Small intestine (tissue), 7 donors: Measurements from ENCODE around the gene MFAP3L. TPM values are rescaled to one million over a fixed set of nuclear protein-coding genes. Genes with fewer than 3 reads are reported as not detected.

Experiments used
- DNase-seq, 2 donors: peaks; one replicate each; pipeline versions ENCODE4 v3.0.0 to v3.0.0-alpha.2; 2013
- FAIRE-seq: peaks from 2 replicates; lab custom pipeline; 2012; peaks lifted over from hg19 to GRCh38; lab: Jason Lieb, UNC
- H3K27ac ChIP-seq, 3 donors: one replicate each; pipeline ENCODE4 v1.5.1; 2013; ENCODE audit warnings: low read length in 2 of 3, mild to moderate bottlenecking in 2 of 3, control low read depth in 1 of 3, inconsistent platforms in 1 of 3, low read depth in 1 of 3, moderate library complexity in 1 of 3
- H3K27me3 ChIP-seq, 3 donors: one replicate each; pipeline ENCODE4 v1.6.1; 2013; ENCODE audit warnings: low read length in 3 of 3, inconsistent platforms in 1 of 3; ENCODE audit not compliant: control insufficient read depth in 3 of 3, insufficient read depth in 3 of 3
- H3K36me3 ChIP-seq, 3 donors: one replicate each; pipeline ENCODE4 v1.6.1; 2013; ENCODE audit warnings: low read length in 3 of 3, inconsistent platforms in 1 of 3, low read depth in 1 of 3, mild to moderate bottlenecking in 1 of 3, moderate library complexity in 1 of 3; ENCODE audit not compliant: control insufficient read depth in 3 of 3, insufficient read depth in 2 of 3
- H3K4me1 ChIP-seq, 3 donors: one replicate each; pipeline ENCODE4 v1.6.1; 2013; ENCODE audit warnings: low read length in 2 of 3, inconsistent platforms in 1 of 3, low read depth in 1 of 3, mild to moderate bottlenecking in 1 of 3, moderate library complexity in 1 of 3; ENCODE audit not compliant: control insufficient read depth in 3 of 3, insufficient read depth in 2 of 3
- H3K4me3 ChIP-seq, 3 donors: one replicate each; pipeline ENCODE4 v1.5.1; 2013; ENCODE audit warnings: low read length in 3 of 3, control low read depth in 1 of 3, inconsistent platforms in 1 of 3, low read depth in 1 of 3, mild to moderate bottlenecking in 1 of 3, moderate library complexity in 1 of 3
- H3K9me3 ChIP-seq, 2 donors: one replicate each; pipeline ENCODE4 v1.6.1; 2013; ENCODE audit warnings: low read depth in 1 of 2, low read length in 1 of 2; ENCODE audit not compliant: control insufficient read depth in 2 of 2, insufficient read depth in 1 of 2
- WGBS, 3 donors: extraction: QIAGEN DNeasy Blood & Tissue Kit; methylation state at CpG; one replicate each; pipeline ENCODE4 v1.1.7; 2013; 5-methylcytosine and 5-hydroxymethylcytosine counted together
- polyA plus RNA-seq, 4 donors: library from polyadenylated mRNA; stranded (reverse) in 3 of 4; unstranded in 1 of 4; fragments of 200-250 nt in 3 of 4; fragments of 120-200 nt in 1 of 4; gene quantifications; one replicate each; pipeline versions ENCODE4 v1.2.1 to v1.2.3, GENCODE V29; 2013
- donor health status: healthy with polysubstance abuse.
- donor health status: control.
- donor health status: control.
- donor health status: Bipolar disorder and iron deficiency.
- donor health status: healthy.

MFAP3L gene
- polyA plus RNA-seq, 4 donors: under 0.01 to 2.7 (median 0.61) TPM

- no peaks in the 10 kb centered on the region for H3K27me3 ChIP-seq
- H3K4me3 ChIP-seq: no peak overlapping the region
- peaks cover 0 to 3% of the 10 kb centered on the region in 2 donors for H3K9me3 ChIP-seq
- FAIRE-seq (no peak), DNase-seq (no peak)
- no peak overlapping the region for H3K27ac ChIP-seq
- H3K4me1 ChIP-seq: no peaks in the 10 kb centered on the region
- 57 to 65% (median 60%) methylated on average over 6 of the region's 6 CpGs for WGBS, 3 donors
- no peaks in the 10 kb centered on the region for H3K36me3 ChIP-seq
These were observed 11.7 kb downstream of the MFAP3L start for GRCh38 chr4:170014359-170015011.

- H3K36me3 ChIP-seq: no peaks in the 10 kb centered on the region
- no peaks in the 10 kb centered on the region for H3K27me3 ChIP-seq
- 88 to 96% (median 91%) methylated on average over 2 of the region's 2 CpGs for WGBS, 3 donors
- no peak overlapping the region for H3K27ac ChIP-seq
- no peak overlapping the region for H3K4me3 ChIP-seq
- no peak for FAIRE-seq
- H3K9me3 ChIP-seq: peaks cover 0 to 3% of the 10 kb centered on the region in 2 donors
- no peaks in the 10 kb centered on the region for H3K4me1 ChIP-seq
- DNase-seq: no peak
These were observed 13.6 kb downstream of the MFAP3L start for GRCh38 chr4:170012629-170012958.

GRCh38 chr4:170011921-170012628 lies 14.1 kb downstream of the MFAP3L start:
- H3K4me1 ChIP-seq: no peaks in the 10 kb centered on the region
- peaks cover 0 to 3% of the 10 kb centered on the region in 2 donors for H3K9me3 ChIP-seq
- no peak overlapping the region for H3K4me3 ChIP-seq
- FAIRE-seq (no peak), DNase-seq (no peak)
- WGBS, 3 donors: 69 to 82% (median 73%) methylated on average over 7 of the region's 7 CpGs
- no peaks in the 10 kb centered on the region for H3K36me3 ChIP-seq
- H3K27me3 ChIP-seq: no peaks in the 10 kb centered on the region
- no peak overlapping the region for H3K27ac ChIP-seq

- H3K27me3 ChIP-seq: no peaks in the 10 kb centered on the region
- no peak for FAIRE-seq
- no peaks in the 10 kb centered on the region for H3K36me3 ChIP-seq
- 86 to 94% (median 91%) methylated on average over 4 of the region's 4 CpGs for WGBS, 3 donors
- no peak for DNase-seq
- H3K4me1 ChIP-seq: no peaks in the 10 kb centered on the region
- no peak overlapping the region for H3K27ac ChIP-seq
- peaks cover 0 to 3% of the 10 kb centered on the region in 2 donors for H3K9me3 ChIP-seq
- no peak overlapping the region for H3K4me3 ChIP-seq
These were observed 16.9 kb downstream of the MFAP3L start for GRCh38 chr4:170009291-170009690.

GRCh38 chr4:170008801-170009200 lies 17.4 kb downstream of the MFAP3L start:
- no peaks in the 10 kb centered on the region for H3K4me1 ChIP-seq
- H3K36me3 ChIP-seq: no peaks in the 10 kb centered on the region
- 86 to 88% (median 87%) methylated on average over 10 of the region's 10 CpGs for WGBS, 3 donors
- no peak for DNase-seq
- no peak overlapping the region for H3K27ac ChIP-seq
- FAIRE-seq: no peak
- peaks cover 0 to 3% of the 10 kb centered on the region in 2 donors for H3K9me3 ChIP-seq
- H3K4me3 ChIP-seq: no peak overlapping the region
- H3K27me3 ChIP-seq: no peaks in the 10 kb centered on the region

- WGBS, 3 donors: 69 to 75% (median 70%) methylated on average over 3 of the region's 3 CpGs
- no peak for DNase-seq
- no peaks in the 10 kb centered on the region for H3K4me1 ChIP-seq
- H3K36me3 ChIP-seq: no peaks in the 10 kb centered on the region
- peaks cover 0 to 3% of the 10 kb centered on the region in 2 donors for H3K9me3 ChIP-seq
- FAIRE-seq: no peak
- no peak overlapping the region for H3K4me3 ChIP-seq
- no peak overlapping the region for H3K27ac ChIP-seq
- no peaks in the 10 kb centered on the region for H3K27me3 ChIP-seq
These were observed 17.8 kb downstream of the MFAP3L start for GRCh38 chr4:170008371-170008770.

GRCh38 chr4:170007113-170007512 lies 19.1 kb downstream of the MFAP3L start:
- Histone ChIP-seq H3K36me3 (no peaks in the 10 kb centered on the region), H3K9me3 (peaks cover 0 to 3% of the 10 kb centered on the region in 2 donors), H3K27ac (no peak overlapping the region), H3K27me3 (no peaks in the 10 kb centered on the region), H3K4me1 (no peaks in the 10 kb centered on the region), H3K4me3 (no peak overlapping the region)
- DNase-seq: no peak
- WGBS, 3 donors: 84 to 94% (median 84%) methylated on average over 4 of the region's 4 CpGs
- no peak for FAIRE-seq

- H3K4me3 ChIP-seq: no peak overlapping the region
- H3K36me3 ChIP-seq: no peaks in the 10 kb centered on the region
- DNase-seq (no peak), FAIRE-seq (no peak)
- no peaks in the 10 kb centered on the region for H3K27me3 ChIP-seq
- no peaks in the 10 kb centered on the region for H3K4me1 ChIP-seq
- WGBS, 3 donors: 67 to 77% (median 74%) methylated on average over 5 of the region's 5 CpGs
- peaks cover 0 to under 1% of the 10 kb centered on the region in 2 donors for H3K9me3 ChIP-seq
- H3K27ac ChIP-seq: no peak overlapping the region
These were observed 20.7 kb downstream of the MFAP3L start for GRCh38 chr4:170005472-170005871.
